Neuronal stem cell (in vitro differentiated cells): Measurements from ENCODE around the gene LY9.

Source experiments
- DNase-seq: peaks from one replicate; pipeline ENCODE4 v3.0.0-alpha.2; 2013; ENCODE audit warnings: low spot score
- H2AFZ ChIP-seq: one replicate; pipeline ENCODE4 v1.6.1; 2013; ENCODE audit warnings: mild to moderate bottlenecking, low read length, inconsistent platforms
- H2AK5ac ChIP-seq: 2 replicates; pipeline ENCODE4 v1.6.1; 2013; ENCODE audit warnings: low read depth, mild to moderate bottlenecking, inconsistent platforms, low read length, moderate library complexity, mixed read lengths
- H2BK120ac ChIP-seq: 2 replicates; pipeline ENCODE4 v1.6.1; 2013; ENCODE audit warnings: low read depth, mild to moderate bottlenecking, inconsistent platforms, low read length, moderate library complexity, mixed read lengths
- H2BK12ac ChIP-seq: one replicate; pipeline ENCODE4 v1.6.1; 2013; ENCODE audit warnings: low read length, inconsistent platforms
- H2BK15ac ChIP-seq: 2 replicates; pipeline ENCODE4 v1.6.1; 2013; ENCODE audit warnings: mild to moderate bottlenecking, low read length, inconsistent platforms, mixed read lengths
- H2BK5ac ChIP-seq: one replicate; pipeline ENCODE4 v1.6.1; 2013; ENCODE audit warnings: inconsistent platforms, mild to moderate bottlenecking, low read length, moderate library complexity
- H3K14ac ChIP-seq: one replicate; pipeline ENCODE4 v1.6.1; 2013; ENCODE audit warnings: low read length, inconsistent platforms
- H3K18ac ChIP-seq: 2 replicates; pipeline ENCODE4 v1.6.1; 2013; ENCODE audit warnings: low read length, inconsistent platforms
- H3K23ac ChIP-seq: 2 replicates; pipeline ENCODE4 v1.6.1; 2013; ENCODE audit warnings: low read depth, mild to moderate bottlenecking, mixed read lengths, low read length, inconsistent platforms; ENCODE audit not compliant: poor library complexity
- H3K27ac ChIP-seq: replicated peaks from 3 replicates; pipeline ENCODE4 v1.5.1; 2013; ENCODE audit warnings: low read length, inconsistent platforms
- H3K27me3 ChIP-seq, 3 experiments: 2 replicates each; pipeline ENCODE4 v1.6.1; 2013; ENCODE audit warnings: low read length in 3 of 3, mild to moderate bottlenecking in 2 of 3, inconsistent platforms in 1 of 3, low read depth in 1 of 3, mixed read lengths in 1 of 3, moderate library complexity in 1 of 3; ENCODE audit not compliant: control insufficient read depth in 3 of 3, insufficient read depth in 3 of 3
- H3K36me3 ChIP-seq, 2 donors: replicated peaks in 1 of 2; 2 replicates each; pipeline ENCODE4 v1.6.1; 2013; ENCODE audit warnings: low read length in 2 of 2; ENCODE audit not compliant: control insufficient read depth in 2 of 2, insufficient read depth in 2 of 2
- H3K4ac ChIP-seq: 2 replicates; pipeline ENCODE4 v1.6.1; 2013; ENCODE audit warnings: inconsistent platforms, mild to moderate bottlenecking, low read length, moderate library complexity
- H3K4me1 ChIP-seq, 2 donors: 1 replicate in 1 of 2; 2 replicates in 1 of 2; pipeline ENCODE4 v1.6.1; 2013; ENCODE audit warnings: low read length in 2 of 2, low read depth in 1 of 2; ENCODE audit not compliant: control insufficient read depth in 2 of 2, insufficient read depth in 1 of 2
- H3K4me2 ChIP-seq: one replicate; pipeline ENCODE4 v1.6.1; 2013; ENCODE audit warnings: mild to moderate bottlenecking, low read length, inconsistent platforms; ENCODE audit not compliant: insufficient read depth, poor library complexity, severe bottlenecking
- H3K4me3 ChIP-seq, 2 donors: 2 replicates each; pipeline ENCODE4 v1.5.1; 2013; ENCODE audit warnings: low read length in 2 of 2, mild to moderate bottlenecking in 2 of 2, inconsistent platforms in 1 of 2, moderate library complexity in 1 of 2
- H3K79me1 ChIP-seq: one replicate; pipeline ENCODE4 v1.6.1; 2013; ENCODE audit warnings: low read depth, mild to moderate bottlenecking, inconsistent platforms, low read length, moderate library complexity
- H3K9ac ChIP-seq: one replicate; pipeline ENCODE4 v1.6.1; 2013; ENCODE audit warnings: mild to moderate bottlenecking, low read depth, low read length, inconsistent platforms; ENCODE audit not compliant: poor library complexity
- H3K9me3 ChIP-seq, 2 donors: replicated peaks in 1 of 2; 2 replicates each; pipeline versions ENCODE3 to v1.6.1; 2013; ENCODE audit warnings: low read length in 2 of 2, mild to moderate bottlenecking in 2 of 2, inconsistent platforms in 1 of 2, low read depth in 1 of 2, mixed read lengths in 1 of 2, moderate library complexity in 1 of 2; ENCODE audit not compliant: control insufficient read depth in 2 of 2, insufficient read depth in 1 of 2
- H4K8ac ChIP-seq: one replicate; pipeline ENCODE4 v1.6.1; 2013; ENCODE audit warnings: low read depth, mild to moderate bottlenecking, inconsistent platforms, low read length, moderate library complexity
- H4K91ac ChIP-seq: one replicate; pipeline ENCODE4 v1.6.1; 2013; ENCODE audit warnings: low read length, low read depth, mild to moderate bottlenecking, inconsistent platforms; ENCODE audit not compliant: poor library complexity
- WGBS, 2 donors: extraction: QIAGEN DNeasy Blood & Tissue Kit; methylation state at CpG; one replicate each; pipeline ENCODE4 v1.1.7; 2013; ENCODE audit warnings: missing lambda C conversion rate in 2 of 2, mixed read lengths in 1 of 2; ENCODE audit not compliant: insufficient read length in 2 of 2, insufficient replicate concordance in 1 of 2; ENCODE audit errors: extremely low coverage in 2 of 2; 5-methylcytosine and 5-hydroxymethylcytosine counted together

LY9 gene

GRCh38 chr1:160827418-160827817, 31.4 kb downstream of the LY9 start:
- Histone ChIP-seq H3K14ac (no peak overlapping the region), H2BK120ac (no peak overlapping the region), H2BK15ac (no peak overlapping the region), H2AK5ac (no peak overlapping the region), H3K4me3 (no peak overlapping the region), H3K36me3 (no peaks in the 10 kb centered on the region), H3K27me3 (no peaks in the 10 kb centered on the region), H3K4me1 (no peaks in the 10 kb centered on the region), H3K27ac (no peak overlapping the region), H3K23ac (no peak overlapping the region), H3K79me1 (no peaks in the 10 kb centered on the region), H4K8ac (no peak overlapping the region), H3K9ac (no peak overlapping the region), H3K9me3 (no peaks in the 10 kb centered on the region), H3K4me2 (no peak overlapping the region), H3K4ac (no peak overlapping the region), H2BK5ac (no peak overlapping the region), H2AFZ (no peak overlapping the region), H2BK12ac (no peak overlapping the region), H3K18ac (no peak overlapping the region), H4K91ac (no peak overlapping the region)
- no peak for DNase-seq
- no CpG with 5 or more reads among the region's 2 CpGs for WGBS, 2 donors

- Histone ChIP-seq H3K79me1 (no peaks in the 10 kb centered on the region), H3K18ac (no peak overlapping the region), H2AFZ (no peak overlapping the region), H4K8ac (no peak overlapping the region), H3K4ac (no peak overlapping the region), H3K4me2 (no peak overlapping the region), H2BK120ac (no peak overlapping the region), H3K23ac (no peak overlapping the region), H3K27ac (no peak overlapping the region), H3K27me3 (no peaks in the 10 kb centered on the region), H4K91ac (no peak overlapping the region), H2AK5ac (no peak overlapping the region), H3K9me3 (no peaks in the 10 kb centered on the region), H2BK15ac (no peak overlapping the region), H3K4me1 (no peaks in the 10 kb centered on the region), H3K36me3 (no peaks in the 10 kb centered on the region), H3K14ac (no peak overlapping the region), H2BK5ac (no peak overlapping the region), H3K9ac (no peak overlapping the region), H3K4me3 (no peak overlapping the region), H2BK12ac (no peak overlapping the region)
- DNase-seq: no peak
- no CpG with 5 or more reads among the region's 1 CpG for WGBS, 2 donors
Observed at GRCh38 chr1:160829766-160830165, 33.8 kb downstream of the LY9 start.

DNA sequence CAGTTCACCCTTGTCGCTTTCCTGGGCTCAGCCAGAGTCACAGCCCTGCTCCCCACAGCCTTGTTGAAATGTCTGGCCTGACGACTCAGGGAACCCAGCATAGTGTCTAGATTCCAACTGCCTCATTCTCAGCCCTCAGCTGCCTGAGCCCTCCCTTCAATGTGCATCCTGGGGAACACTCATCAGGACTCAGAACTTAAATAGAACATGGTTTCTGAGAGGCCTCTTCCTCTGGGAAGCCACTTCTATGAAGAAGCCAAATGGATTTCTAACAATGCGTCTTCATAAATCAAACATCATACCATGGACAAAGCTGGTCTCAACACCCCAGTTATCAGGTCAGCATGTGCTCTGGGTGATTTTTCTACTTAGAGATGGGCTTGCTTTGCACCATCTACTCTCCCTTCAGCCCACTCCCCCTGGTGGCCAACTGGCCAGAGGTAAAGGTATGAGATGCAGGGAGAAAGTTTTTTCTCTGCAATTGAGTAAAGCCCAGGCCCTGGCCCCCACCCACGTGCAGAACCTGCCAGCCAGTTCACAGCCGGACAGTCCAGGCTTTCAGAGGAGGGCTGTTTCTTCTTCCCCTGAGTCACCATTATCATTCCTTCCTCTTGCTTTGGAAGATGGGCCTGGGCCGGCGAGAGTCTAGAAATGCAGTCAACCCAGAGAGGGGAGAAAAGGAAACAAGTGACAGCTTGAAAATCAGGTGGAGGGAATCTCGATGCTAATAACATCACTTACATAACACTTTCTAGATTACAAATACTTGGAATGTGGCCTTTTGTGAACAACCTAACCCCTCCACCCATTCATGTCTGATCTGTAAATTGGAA, 34.6 kb downstream of the LY9 start:
- Histone ChIP-seq H2BK15ac (no peak overlapping the region), H3K4me1 (no peaks in the 10 kb centered on the region), H3K23ac (no peak overlapping the region), H3K14ac (no peak overlapping the region), H3K79me1 (no peaks in the 10 kb centered on the region), H3K9ac (no peak overlapping the region), H3K36me3 (no peaks in the 10 kb centered on the region), H2BK120ac (no peak overlapping the region), H2AK5ac (no peak overlapping the region), H2BK12ac (no peak overlapping the region), H3K27me3 (no peaks in the 10 kb centered on the region), H3K18ac (no peak overlapping the region), H4K91ac (no peak overlapping the region), H2BK5ac (no peak overlapping the region), H3K4ac (no peak overlapping the region), H4K8ac (no peak overlapping the region), H3K4me2 (no peak overlapping the region), H2AFZ (no peak overlapping the region), H3K9me3 (no peaks in the 10 kb centered on the region), H3K27ac (no peak overlapping the region), H3K4me3 (no peak overlapping the region)
- WGBS, 2 donors: no CpG with 5 or more reads among the region's 8 CpGs
- DNase-seq: peak; percentile 60

DNA sequence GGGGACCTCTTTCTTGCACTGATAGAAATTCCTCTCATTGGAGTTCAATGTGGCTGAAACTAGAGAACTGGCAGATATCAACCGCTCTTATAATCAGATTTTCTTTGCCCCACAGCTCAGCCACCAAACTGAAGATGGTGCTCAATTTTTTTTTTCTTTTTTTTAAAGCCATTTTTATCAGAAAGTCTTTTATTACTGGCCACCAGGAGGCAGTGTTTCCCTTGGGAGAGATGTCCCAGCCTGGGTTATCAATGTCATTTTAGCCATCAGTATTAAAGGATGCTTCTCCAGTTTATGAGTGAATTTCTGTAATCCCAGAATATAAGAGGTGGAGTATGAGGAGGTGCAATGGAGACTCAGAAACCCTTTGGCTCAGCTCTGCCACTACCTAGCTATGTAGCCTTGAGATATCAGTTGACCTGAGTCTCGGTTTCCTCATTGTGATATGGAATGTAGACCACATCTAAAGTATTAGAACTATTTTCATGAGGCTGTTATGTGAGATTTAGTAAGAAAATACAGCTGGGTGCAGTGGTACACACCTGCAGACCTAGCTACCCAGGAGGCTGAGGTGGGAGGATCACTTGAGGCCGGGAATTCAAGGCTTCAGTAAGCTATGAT, 39.1 kb downstream of the LY9 start:
- H3K4me2 ChIP-seq: no peak overlapping the region
- no peak for DNase-seq
- H3K4ac ChIP-seq: no peak overlapping the region
- no peak overlapping the region for H3K27ac ChIP-seq
- H2AK5ac ChIP-seq: no peak overlapping the region
- H3K36me3 ChIP-seq: no peaks in the 10 kb centered on the region
- H2AFZ ChIP-seq: no peak overlapping the region
- H3K23ac ChIP-seq: no peak overlapping the region
- WGBS, 2 donors: no CpG with 5 or more reads among the region's 3 CpGs
- H3K9me3 ChIP-seq: no peaks in the 10 kb centered on the region
- no peak overlapping the region for H4K8ac ChIP-seq
- no peak overlapping the region for H3K14ac ChIP-seq
- no peak overlapping the region for H4K91ac ChIP-seq
- no peaks in the 10 kb centered on the region for H3K79me1 ChIP-seq
- no peak overlapping the region for H2BK12ac ChIP-seq
- H3K9ac ChIP-seq: no peak overlapping the region
- H3K18ac ChIP-seq: no peak overlapping the region
- no peak overlapping the region for H2BK120ac ChIP-seq
- H2BK5ac ChIP-seq: no peak overlapping the region
- peaks cover 0 to 3% (median 0%) of the 10 kb centered on the region in 3 experiments for H3K27me3 ChIP-seq
- no peak overlapping the region for H2BK15ac ChIP-seq
- peaks cover 0 to 16% of the 10 kb centered on the region in 2 donors for H3K4me1 ChIP-seq
- H3K4me3 ChIP-seq: no peak overlapping the region
